Measurements from ENCODE around the gene OR56A5.

DNA sequence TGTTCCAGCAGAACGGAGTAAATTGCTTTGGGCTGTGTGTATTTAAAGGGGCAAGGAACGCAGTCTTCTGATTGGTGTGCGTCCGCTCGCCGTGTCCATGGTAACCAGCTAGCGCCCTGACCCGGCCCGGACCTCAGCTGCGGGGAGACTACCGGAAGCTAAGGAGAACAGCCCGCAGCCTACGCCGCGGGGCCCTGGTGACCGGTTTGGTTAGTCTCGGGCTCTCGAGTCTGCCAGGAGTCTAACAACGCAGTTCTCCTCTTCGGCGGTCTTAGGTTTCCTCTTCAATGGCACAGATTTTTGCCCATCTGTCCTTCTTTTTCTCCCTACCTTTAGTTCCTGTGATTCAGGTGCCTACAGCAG is 29.7 kb downstream of the OR56A5 start:
- TF ChIP-seq POLR2A (IDR thresholded peaks at IDR 0.05), result no peak
- TF ChIP-seq, protein P1, sequence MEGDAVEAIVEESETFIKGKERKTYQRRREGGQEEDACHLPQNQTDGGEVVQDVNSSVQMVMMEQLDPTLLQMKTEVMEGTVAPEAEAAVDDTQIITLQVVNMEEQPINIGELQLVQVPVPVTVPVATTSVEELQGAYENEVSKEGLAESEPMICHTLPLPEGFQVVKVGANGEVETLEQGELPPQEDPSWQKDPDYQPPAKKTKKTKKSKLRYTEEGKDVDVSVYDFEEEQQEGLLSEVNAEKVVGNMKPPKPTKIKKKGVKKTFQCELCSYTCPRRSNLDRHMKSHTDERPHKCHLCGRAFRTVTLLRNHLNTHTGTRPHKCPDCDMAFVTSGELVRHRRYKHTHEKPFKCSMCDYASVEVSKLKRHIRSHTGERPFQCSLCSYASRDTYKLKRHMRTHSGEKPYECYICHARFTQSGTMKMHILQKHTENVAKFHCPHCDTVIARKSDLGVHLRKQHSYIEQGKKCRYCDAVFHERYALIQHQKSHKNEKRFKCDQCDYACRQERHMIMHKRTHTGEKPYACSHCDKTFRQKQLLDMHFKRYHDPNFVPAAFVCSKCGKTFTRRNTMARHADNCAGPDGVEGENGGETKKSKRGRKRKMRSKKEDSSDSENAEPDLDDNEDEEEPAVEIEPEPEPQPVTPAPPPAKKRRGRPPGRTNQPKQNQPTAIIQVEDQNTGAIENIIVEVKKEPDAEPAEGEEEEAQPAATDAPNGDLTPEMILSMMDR (IDR thresholded peaks at IDR 0.05), result no peak
